ENCODE measurements around the gene ATP5PO. TPM values are rescaled to one million over a fixed set of nuclear protein-coding genes. Genes with fewer than 3 reads are reported as not detected.
A peak's percentile ranks its signal among the peaks of the same experiment; 100 is the strongest.
"Not testable (repeated sequence)": the region's sequence is repeated elsewhere in the genome, so short reads cannot be mapped to it uniquely, and the experiment has no call there.

ATP5PO gene
- total RNA-seq, 6 experiments from 2014 or later = 87.3 to 191 (median 98.7) TPM

DNA sequence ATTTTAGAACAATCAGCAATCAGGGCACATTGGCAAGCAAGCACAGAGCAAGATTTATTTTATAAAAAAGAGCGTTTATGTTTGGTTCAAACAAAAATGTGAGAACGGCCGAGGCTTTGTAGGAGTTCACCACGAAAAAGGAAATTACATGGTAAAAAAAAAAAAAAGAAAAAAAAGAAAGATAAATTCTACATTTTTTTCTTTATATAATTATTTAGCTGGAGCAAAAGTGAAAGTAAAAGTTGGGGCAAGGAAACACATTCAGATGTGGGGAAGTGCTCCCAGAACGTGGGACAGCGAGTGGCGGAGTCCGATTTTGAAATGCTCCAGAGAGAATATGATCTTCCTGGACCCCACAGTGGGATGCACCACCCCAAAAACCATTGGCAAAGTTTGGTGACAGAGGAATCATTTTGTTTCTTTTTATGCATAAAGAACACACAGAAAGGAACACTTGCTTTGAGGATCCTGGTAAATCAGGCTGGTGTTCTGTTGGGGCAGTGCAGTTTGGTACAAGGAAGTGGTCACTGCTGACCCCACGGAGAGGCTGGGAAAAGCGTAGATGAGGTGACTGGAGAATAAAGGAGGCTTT is 16.3 kb upstream of the ATP5PO start:
- H3K9me3 ChIP-seq = no peaks in the 10 kb centered on the region
- H3K36me3 ChIP-seq = no peaks in the 10 kb centered on the region
- peak overlapping the region; percentile 67 to 73 (median 70) for H3K27ac ChIP-seq
- DNase-seq = no peak
- H3K4me1 ChIP-seq = peaks cover 0 to 10% (median 0%) of the 10 kb centered on the region in 4 donors
- TF ChIP-seq, protein P1, sequence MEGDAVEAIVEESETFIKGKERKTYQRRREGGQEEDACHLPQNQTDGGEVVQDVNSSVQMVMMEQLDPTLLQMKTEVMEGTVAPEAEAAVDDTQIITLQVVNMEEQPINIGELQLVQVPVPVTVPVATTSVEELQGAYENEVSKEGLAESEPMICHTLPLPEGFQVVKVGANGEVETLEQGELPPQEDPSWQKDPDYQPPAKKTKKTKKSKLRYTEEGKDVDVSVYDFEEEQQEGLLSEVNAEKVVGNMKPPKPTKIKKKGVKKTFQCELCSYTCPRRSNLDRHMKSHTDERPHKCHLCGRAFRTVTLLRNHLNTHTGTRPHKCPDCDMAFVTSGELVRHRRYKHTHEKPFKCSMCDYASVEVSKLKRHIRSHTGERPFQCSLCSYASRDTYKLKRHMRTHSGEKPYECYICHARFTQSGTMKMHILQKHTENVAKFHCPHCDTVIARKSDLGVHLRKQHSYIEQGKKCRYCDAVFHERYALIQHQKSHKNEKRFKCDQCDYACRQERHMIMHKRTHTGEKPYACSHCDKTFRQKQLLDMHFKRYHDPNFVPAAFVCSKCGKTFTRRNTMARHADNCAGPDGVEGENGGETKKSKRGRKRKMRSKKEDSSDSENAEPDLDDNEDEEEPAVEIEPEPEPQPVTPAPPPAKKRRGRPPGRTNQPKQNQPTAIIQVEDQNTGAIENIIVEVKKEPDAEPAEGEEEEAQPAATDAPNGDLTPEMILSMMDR (IDR thresholded peaks at IDR 0.05) = peak in 1 of 4 donors; percentile 4
- TF ChIP-seq POLR2A (IDR thresholded peaks at IDR 0.05) = no peak
- peak overlapping the region; percentile 49 to 61 (median 54) for H3K4me3 ChIP-seq
- WGBS (ENCODE audit: insufficient coverage, low coverage, low lambda C conversion rate, missing lambda C conversion rate) = 20% methylated on average over 10 of the region's 10 CpGs
- intact Hi-C loops (cut with DNase I) = no loop called here
- H3K27me3 ChIP-seq = no peaks in the 10 kb centered on the region
- ATAC-seq = peak; percentile 81 to 89 (median 88)

DNA sequence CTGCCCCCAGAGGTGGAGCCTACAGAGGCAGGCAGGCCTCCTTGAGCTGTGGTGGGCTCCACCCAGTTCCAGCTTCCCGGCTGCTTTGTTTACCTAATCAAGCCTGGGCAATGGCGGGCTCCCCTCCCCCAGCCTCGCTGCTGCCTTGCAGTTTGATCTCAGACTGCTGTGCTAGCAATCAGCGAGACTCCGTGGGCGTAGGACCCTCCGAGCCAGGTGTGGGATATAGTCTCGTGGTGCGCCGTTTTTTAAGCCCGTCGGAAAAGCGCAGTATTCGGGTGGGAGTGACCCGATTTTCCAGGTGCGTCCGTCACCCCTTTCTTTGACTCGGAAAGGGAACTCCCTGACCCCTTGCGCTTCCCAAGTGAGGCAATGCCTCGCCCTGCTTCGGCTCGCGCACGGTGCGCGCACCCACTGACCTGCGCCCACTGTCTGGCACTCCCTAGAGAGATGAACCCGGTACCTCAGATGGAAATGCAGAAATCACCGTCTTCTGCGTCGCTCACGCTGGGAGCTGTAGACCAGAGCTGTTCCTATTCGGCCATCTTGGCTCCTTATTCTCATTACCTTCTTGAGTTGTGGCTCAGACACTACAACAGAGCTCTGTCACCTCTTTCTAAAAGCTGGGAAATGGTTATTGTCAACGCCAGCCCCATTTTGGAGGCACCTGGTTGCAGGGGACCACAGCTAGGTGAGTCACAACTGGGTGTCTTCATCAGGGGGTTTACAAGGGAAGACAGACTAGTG is 15.6 kb upstream of the ATP5PO start:
- DNase-seq; H3K36me3 ChIP-seq; H3K27me3 ChIP-seq; intact Hi-C loops (cut with DNase I); H3K9me3 ChIP-seq: not testable (repeated sequence)
- peak overlapping the region; percentile 67 to 73 (median 70) for H3K27ac ChIP-seq
- 70% methylated on average over 2 of the region's 34 CpGs for WGBS (ENCODE audit: insufficient coverage, low coverage, low lambda C conversion rate, missing lambda C conversion rate)
- peak; percentile 65 to 76 (median 71) for ATAC-seq
- H3K4me1 ChIP-seq = peaks cover 0 to 10% (median 0%) of the 10 kb centered on the region in 4 donors
- H3K4me3 ChIP-seq = peak overlapping the region; percentile 49 to 61 (median 54)

DNA sequence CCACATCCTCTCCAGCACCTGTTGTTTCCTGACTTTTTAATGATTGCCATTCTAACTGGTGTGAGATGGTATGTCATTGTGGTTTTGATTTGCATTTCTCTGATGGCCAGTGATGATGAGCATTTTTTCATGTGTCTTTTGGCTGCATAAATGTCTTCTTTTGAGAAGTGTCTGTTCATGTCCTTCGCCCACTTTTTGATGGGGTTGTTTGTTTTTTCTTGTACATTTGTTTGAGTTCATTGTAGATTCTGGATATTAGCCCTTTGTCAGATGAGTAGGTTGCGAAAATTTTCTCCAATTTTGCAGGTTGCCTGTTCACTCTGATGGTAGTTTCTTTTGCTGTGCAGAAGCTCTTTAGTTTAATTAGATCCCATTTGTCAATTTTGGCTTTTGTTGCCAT is 10.6 kb upstream of the ATP5PO start:
- H3K27ac ChIP-seq; DNase-seq; H3K4me1 ChIP-seq; intact Hi-C loops (cut with DNase I); H3K27me3 ChIP-seq; H3K4me3 ChIP-seq; ATAC-seq; H3K9me3 ChIP-seq; H3K36me3 ChIP-seq: not testable (repeated sequence)
- WGBS (ENCODE audit: insufficient coverage, low coverage, low lambda C conversion rate, missing lambda C conversion rate) = 88% methylated on average over 1 of the region's 2 CpGs

DNA sequence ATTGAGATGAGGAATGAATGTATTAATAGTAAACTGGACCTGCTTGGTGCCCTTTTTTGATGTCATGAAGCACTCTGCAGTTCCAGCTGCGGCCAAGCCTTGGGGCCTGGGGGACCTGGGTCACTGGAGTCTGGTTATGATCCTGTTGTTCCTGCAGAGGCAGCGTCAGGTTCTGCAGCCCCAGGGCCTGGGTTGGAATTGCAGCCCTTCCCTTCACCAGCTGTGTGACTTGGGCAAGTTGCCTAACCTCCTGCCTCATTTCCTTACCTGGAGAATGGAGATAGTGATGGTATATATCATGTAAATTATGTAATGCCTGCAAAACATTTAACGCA is 9.1 kb upstream of the ATP5PO start:
- DNase-seq (no peak), ATAC-seq (peak; percentile 12 to 17 (median 16))
- TF ChIP-seq, protein P1 (IDR thresholded peaks at IDR 0.05) = no peak
- no peaks in the 10 kb centered on the region for H3K36me3 ChIP-seq
- peak overlapping the region in 1 of 3 donors; percentile 52 for H3K27ac ChIP-seq
- intact Hi-C loops (cut with DNase I) = loop anchor here in 1 of 2 donors (5.0 kb wide), 1 partner anchor 423 kb away; no protein-coding TSS in a partner anchor
- WGBS (ENCODE audit: insufficient coverage, low coverage, low lambda C conversion rate, missing lambda C conversion rate) = 72% methylated on average over 2 of the region's 3 CpGs
- H3K4me1 ChIP-seq = peaks cover 0 to 6% (median 0%) of the 10 kb centered on the region in 4 donors
- no peaks in the 10 kb centered on the region for H3K9me3 ChIP-seq
- H3K4me3 ChIP-seq = no peak overlapping the region
- no peaks in the 10 kb centered on the region for H3K27me3 ChIP-seq

DNA sequence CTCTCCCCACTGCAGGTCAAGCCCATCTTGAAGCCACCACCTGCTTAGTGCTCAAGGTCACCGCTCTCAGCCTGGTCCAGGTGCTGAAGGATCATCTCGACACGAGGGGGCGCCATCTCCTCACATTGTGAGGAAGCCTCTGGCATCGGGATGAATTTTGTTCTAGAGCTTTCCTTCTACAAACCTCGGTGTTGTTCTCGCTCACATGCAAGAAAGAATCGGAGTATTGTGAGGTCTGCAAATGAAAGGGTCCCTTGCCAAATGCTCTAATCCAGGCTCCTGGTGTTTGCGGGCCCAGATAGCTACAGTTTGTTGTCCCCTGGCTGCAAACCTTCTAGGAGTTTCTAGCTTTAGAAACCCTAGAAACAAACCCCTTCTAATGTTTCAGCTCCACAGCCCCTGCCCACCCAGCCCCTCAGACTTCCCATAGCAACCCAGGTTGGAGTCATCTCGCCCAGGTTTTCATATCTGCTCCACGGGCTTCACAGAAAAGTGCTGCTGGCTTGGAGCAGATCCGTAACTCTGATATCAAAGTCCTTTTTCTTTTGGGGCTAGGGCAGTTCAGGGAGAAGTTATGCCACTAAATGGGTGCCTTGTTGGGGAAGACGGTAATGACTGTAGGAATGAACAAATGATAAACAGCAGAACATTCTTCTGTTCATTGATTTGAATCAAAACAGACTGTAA is 8.6 kb upstream of the ATP5PO start:
- DNase-seq = peak; percentile 89 to 91 (median 89)
- Histone ChIP-seq H3K9me3 (no peaks in the 10 kb centered on the region), H3K27me3 (no peaks in the 10 kb centered on the region), H3K4me3 (peak overlapping the region in 2 of 3 donors; percentile 12 to 15), H3K36me3 (no peaks in the 10 kb centered on the region), H3K4me1 (peaks cover 0 to 6% (median 0%) of the 10 kb centered on the region in 4 donors), H3K27ac (peak overlapping the region in 2 of 3 donors; percentile 52 to 57)
- ATAC-seq = peak; percentile 98 to 100 (median 99)
- whole genome bisulfite sequencing (ENCODE audit: insufficient coverage, low coverage, low lambda C conversion rate, missing lambda C conversion rate) = 6% methylated on average over 11 of the region's 13 CpGs
- TF ChIP-seq, protein P1 (IDR thresholded peaks at IDR 0.05) = peak; percentile 91 to 96 (median 93)
- no peak for TF ChIP-seq POLR2A (IDR thresholded peaks at IDR 0.05)
- intact Hi-C loops (cut with DNase I) = loop anchor here in 1 of 2 donors (5.0 kb wide), 1 partner anchor 423 kb away; no protein-coding TSS in a partner anchor
